Mucosa of stomach (tissue), 1 donor: ENCODE data around the gene RMI2.
"Not testable (repeated sequence)": the region's sequence is repeated elsewhere in the genome, so short reads cannot be mapped to it uniquely, and the experiment has no call there.

Experiments used
- H3K27me3 ChIP-seq: one replicate; pipeline ENCODE4 v1.7.0; 2013; ENCODE audit warnings: mild to moderate bottlenecking, low read length; ENCODE audit not compliant: control insufficient read depth, insufficient read depth
- H3K36me3 ChIP-seq: one replicate; pipeline ENCODE4 v1.7.0; 2013; ENCODE audit warnings: low read length; ENCODE audit not compliant: control insufficient read depth, insufficient read depth
- H3K4me1 ChIP-seq: one replicate; pipeline ENCODE4 v1.7.0; 2013; ENCODE audit warnings: mild to moderate bottlenecking, low read length; ENCODE audit not compliant: control insufficient read depth, insufficient read depth
- H3K4me3 ChIP-seq: one replicate; pipeline ENCODE4 v1.7.0; 2013; ENCODE audit warnings: low read length
- H3K9ac ChIP-seq: one replicate; pipeline ENCODE4 v1.7.0; 2013; ENCODE audit warnings: mild to moderate bottlenecking, low read length, moderate library complexity
- H3K9me3 ChIP-seq: one replicate; pipeline ENCODE4 v1.7.0; 2013; ENCODE audit warnings: mild to moderate bottlenecking, low read length, moderate library complexity; ENCODE audit not compliant: control insufficient read depth
- donor health status: Pancreatic carcinoma.

RMI2 gene

DNA sequence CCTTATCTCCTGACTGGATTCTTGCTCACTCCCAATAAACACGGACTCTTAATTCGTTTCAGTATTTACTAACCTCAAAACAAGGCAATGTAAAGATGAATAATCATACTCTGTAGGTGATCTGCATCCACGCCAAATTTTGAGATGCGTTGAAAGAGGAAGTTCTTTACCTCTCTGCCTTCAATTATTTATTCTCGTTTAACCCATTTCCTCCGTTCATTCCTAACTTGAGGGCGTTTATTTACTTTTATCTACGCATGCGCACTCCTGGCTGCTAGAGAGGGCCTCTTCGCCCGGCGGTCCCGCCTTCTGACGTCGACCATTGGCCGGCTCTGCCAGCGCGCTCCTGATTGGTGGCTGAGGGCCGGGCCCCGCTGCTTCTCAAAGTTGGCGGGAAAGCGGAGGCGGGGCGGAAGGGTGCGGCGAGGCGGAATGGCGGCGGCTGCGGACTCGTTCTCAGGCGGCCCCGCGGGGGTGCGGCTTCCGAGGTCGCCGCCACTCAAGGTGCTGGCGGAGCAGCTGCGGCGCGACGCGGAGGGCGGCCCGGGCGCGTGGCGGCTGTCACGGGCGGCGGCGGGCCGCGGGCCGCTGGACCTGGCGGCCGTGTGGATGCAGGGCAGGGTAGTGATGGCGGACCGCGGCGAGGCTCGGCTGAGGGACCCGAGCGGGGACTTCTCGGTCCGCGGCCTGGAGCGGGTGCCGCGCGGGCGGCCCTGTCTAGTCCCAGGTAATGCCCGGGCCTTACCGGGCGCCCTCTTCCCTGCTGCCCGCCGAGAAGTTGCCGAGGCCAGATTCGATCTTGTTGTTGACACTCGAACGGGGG is at the start of gene RMI2:
RMI2 (plus strand) TSS at position 420 of the 823 bp plus-strand sequence; CDS start at position 433, 13 bp downstream.
- peak within 1 kb of the TSS; percentile 61 for H3K9ac ChIP-seq
- H3K4me1 ChIP-seq = peaks cover 21% of the 10 kb centered on the region
- no peaks in the 10 kb centered on the region for H3K9me3 ChIP-seq
- no peaks in the 10 kb centered on the region for H3K36me3 ChIP-seq
- no peaks in the 10 kb centered on the region for H3K27me3 ChIP-seq
- peak within 1 kb of the TSS; percentile 36 for H3K4me3 ChIP-seq

DNA sequence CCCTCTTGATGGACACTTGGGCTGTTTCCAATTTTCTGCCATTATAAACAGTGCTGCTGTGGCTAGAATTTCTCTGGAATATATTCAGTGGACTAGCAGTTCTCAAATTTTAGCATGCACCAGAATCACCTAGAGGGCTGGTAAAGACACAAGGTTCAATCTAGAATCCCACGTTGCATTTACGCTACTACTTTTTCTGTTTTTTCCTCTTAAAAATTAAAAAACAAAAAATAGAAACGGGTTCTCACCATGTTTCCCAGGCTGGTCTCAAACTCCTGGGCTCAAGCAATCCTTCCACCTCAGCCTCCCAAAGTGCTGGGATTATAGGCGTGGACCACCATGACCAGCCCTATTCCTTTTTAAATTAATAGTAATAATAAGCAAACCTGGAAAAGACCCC is 49.6 kb upstream of the RMI2 start:
- Histone ChIP-seq H3K36me3 (no peaks in the 10 kb centered on the region), H3K9me3 (no peaks in the 10 kb centered on the region), H3K4me1 (peaks cover 13% of the 10 kb centered on the region), H3K9ac (no peak overlapping the region), H3K27me3 (no peaks in the 10 kb centered on the region), H3K4me3 (no peak overlapping the region)

DNA sequence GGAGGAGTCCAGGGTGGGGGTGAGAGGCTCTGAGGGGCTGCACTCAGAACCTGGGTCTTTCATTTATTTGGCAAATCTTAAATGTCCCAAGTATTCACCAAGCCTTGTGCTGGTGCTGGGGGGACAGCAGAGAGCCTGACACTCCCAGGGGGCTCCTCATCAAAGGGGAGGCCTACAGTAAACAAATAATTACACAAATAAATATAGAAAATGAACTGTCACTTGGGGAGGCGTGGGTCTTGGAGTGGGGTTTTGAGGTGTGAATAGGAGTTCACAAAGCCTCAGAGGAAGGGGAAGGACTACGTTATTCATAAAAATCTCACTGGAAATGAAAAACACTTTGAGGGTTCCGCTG is 48.9 kb upstream of the RMI2 start:
- H3K9ac ChIP-seq = no peak overlapping the region
- H3K4me1 ChIP-seq = peaks cover 13% of the 10 kb centered on the region
- H3K36me3 ChIP-seq = no peaks in the 10 kb centered on the region
- H3K4me3 ChIP-seq = no peak overlapping the region
- no peaks in the 10 kb centered on the region for H3K27me3 ChIP-seq
- no peaks in the 10 kb centered on the region for H3K9me3 ChIP-seq

DNA sequence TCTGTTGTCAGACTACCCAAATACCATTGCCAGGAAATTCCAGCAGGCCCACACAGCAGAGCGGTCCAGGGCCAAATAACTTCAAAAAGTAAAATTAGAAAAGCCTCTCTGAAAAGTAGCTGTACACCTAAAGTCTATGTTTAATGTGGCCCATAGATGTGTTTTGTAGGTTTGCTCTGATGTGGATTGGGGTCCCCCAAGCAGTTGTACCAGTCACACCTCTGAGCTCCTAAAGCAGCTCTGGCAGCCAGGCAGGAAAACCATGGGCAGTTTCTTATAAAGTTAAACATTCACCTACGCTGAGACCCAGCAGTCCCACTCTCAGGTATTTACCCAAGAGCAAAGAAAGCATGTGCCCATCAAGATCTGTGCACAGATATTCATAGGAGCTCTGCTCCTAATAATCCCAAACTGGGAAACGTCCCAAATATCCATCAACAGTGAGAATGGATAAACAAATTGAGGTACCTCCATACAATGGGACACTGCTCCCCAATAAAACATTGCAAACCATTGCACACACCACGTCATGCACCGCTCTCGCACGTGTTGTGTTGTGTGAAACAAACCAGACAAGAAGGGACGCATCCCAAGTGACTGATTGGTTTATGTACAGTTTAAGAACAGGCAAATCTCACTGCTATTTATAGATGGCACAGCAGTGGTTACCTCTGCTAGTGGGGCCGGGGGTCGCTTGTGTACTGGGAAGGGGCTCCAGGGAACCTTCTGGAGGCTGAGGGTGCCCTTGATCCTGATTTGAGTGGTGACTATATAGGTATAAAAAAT is 48.4 kb upstream of the RMI2 start:
- Histone ChIP-seq H3K4me1 (peaks cover 13% of the 10 kb centered on the region), H3K4me3 (no peak overlapping the region), H3K9me3 (no peaks in the 10 kb centered on the region), H3K27me3 (no peaks in the 10 kb centered on the region), H3K9ac (no peak overlapping the region), H3K36me3 (no peaks in the 10 kb centered on the region)

DNA sequence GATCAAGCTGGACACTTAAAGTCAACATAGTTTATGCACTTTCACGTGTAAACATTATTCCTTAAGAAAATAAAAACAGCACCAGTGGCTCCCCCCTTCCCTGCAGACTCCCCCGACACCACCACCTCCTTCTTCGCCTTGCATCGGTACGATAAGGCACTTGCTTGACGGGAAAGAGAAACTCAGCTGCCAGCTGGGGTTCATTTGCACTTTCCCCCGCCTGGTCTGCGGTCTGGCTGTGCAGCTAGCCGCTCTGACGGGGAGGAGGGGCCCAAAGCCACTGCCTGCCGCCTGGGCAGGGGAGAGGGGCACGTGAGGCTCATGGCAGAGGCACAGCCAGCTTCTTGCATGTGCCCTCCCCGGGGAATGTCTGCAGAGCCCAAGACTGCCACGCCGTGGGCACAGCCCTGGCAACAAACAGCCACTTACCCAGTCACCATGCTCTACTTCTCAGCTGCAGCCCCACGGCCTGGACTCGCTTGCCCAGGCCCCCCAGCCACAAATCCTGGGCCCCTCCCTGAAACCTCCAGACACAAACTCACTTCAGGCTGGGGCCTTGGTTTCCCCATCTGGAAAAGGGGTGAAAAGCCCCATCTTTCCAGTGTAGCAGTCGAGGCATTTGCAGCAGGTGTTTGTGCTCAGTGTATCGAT is 47.6 kb upstream of the RMI2 start:
- Histone ChIP-seq H3K27me3 (no peaks in the 10 kb centered on the region), H3K9ac (no peak overlapping the region), H3K4me3 (no peak overlapping the region), H3K4me1 (peaks cover 13% of the 10 kb centered on the region), H3K9me3 (no peaks in the 10 kb centered on the region), H3K36me3 (no peaks in the 10 kb centered on the region)

DNA sequence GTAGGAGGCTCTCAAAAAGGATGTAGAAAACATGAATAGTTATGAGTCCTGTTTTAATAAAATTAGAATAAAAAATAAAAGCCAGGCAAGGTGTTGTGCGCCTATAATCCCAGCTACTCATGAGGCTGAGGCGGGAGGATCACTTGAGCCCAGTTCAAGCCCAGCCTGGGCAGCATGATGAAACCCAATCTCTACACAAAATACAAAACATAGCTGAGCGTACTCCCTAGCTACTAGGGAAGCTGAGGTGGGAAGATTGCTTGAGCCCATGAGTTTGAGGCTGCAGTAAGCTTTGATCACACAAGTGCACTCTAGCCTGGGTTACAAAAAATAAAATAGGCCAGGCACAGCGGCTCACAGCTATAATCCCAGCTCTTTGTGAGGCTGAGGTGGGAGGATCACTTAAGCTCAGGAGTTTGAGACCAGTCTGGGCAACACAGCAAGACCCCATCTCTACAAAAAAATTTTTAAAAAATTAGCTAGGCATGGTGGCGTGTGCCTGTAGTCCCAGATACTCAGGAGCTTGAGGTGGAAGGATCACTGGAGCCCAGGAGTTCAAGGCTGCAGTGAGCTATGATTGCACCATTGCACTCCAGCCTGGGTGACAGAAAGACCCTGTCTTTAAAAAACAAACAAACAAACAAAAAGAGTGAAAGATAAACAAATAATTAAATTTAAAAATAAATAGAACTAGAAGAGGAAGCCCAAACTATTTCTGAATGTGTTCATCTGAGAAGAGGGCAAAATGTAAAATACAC is 46.9 kb upstream of the RMI2 start:
- no peaks in the 10 kb centered on the region for H3K36me3 ChIP-seq
- H3K9ac ChIP-seq = no peak overlapping the region
- H3K27me3 ChIP-seq = no peaks in the 10 kb centered on the region

DNA sequence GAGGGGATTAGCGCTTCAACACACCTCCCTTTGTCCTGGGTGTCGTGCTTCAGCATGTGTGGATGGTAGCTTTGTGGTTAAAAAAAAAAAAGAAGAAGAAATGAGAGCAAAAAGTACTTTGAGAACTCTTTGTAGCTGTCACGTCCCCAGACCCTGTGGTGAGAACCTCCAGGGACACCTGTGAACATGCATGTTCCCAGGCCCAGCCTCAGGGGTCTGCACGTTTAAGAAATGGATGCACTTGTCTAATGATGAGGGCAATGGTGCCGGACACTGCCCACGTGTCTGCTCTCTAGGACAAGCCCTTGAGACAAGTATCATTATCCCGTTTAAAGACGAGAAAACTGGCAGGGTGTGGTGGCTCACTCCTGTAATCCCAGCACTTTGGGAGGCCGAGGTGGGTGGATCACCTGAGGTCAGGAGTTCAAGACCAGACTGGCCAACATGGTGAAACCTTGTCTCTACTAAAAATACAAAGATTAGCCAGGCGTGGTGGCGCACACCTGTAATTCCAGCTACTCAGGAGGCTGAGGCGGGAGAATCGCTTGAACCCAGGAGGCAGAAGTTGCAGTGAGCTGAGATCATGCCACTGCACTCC is 46.2 kb upstream of the RMI2 start:
- not testable (repeated sequence) for H3K27me3 ChIP-seq, H3K36me3 ChIP-seq, H3K9me3 ChIP-seq, H3K4me3 ChIP-seq, H3K9ac ChIP-seq
- peaks cover 18% of the 10 kb centered on the region for H3K4me1 ChIP-seq

More for the DNA sequence above, 46.9 kb upstream of the RMI2 start:
- Histone ChIP-seq H3K4me1 (peaks cover 13% of the 10 kb centered on the region), H3K4me3 (no peak overlapping the region), H3K9me3 (no peaks in the 10 kb centered on the region)

DNA sequence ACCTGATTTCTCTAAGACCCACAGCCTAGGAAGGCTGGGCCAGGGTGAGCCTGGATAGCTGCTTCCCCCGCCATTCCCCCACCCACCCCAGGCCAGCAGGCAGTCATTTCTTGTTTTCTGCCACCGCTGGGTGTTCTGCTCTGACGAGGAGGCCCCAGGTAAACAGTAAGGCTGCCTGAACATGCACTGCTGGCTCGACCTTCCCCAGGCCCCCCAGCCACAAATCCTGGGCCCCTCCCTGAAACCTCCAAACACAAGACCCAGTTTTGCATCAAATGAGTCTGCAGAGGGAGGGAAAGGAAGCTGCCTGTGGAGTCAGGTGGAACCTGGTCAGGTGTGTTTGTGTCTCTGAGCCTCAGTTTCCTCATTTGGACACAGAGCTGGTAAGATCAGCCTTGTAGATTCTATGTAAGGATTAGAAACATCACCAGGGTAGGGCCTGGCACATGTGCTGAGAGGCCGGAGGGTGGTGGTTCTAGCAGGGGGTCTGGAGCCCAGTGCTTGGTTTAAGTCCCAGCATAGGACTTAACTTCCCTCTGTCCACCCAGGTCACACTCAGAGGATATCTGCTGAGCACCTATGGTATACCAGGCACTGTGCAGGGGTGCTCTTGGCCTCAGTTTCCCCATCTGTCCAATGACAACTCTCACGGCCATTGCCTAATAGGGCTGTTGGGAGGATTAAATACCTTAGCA is 45.2 kb upstream of the RMI2 start:
- H3K9me3 ChIP-seq = no peaks in the 10 kb centered on the region
- H3K4me3 ChIP-seq = no peak overlapping the region
- no peaks in the 10 kb centered on the region for H3K27me3 ChIP-seq
- H3K36me3 ChIP-seq = no peaks in the 10 kb centered on the region
- peaks cover 18% of the 10 kb centered on the region for H3K4me1 ChIP-seq
- H3K9ac ChIP-seq = no peak overlapping the region

DNA sequence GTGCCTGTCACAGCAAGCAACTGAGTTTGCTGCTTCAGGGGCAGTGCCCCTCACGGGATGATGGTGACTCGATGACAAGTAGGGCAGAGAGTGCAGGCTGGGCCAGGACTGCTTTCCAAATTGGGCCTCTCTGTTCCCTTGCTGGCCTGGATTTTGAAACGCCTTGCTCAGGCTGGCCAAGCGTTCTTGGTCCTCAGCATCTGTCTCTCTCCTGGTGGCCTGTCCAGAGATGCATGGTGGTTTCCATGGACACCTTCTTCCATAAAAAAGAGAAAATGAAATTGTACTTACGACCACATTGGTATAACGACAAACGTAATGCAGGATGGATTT is 44.7 kb upstream of the RMI2 start:
- Histone ChIP-seq H3K36me3 (no peaks in the 10 kb centered on the region), H3K4me1 (peaks cover 18% of the 10 kb centered on the region), H3K4me3 (no peak overlapping the region), H3K27me3 (no peaks in the 10 kb centered on the region), H3K9ac (no peak overlapping the region), H3K9me3 (no peaks in the 10 kb centered on the region)

DNA sequence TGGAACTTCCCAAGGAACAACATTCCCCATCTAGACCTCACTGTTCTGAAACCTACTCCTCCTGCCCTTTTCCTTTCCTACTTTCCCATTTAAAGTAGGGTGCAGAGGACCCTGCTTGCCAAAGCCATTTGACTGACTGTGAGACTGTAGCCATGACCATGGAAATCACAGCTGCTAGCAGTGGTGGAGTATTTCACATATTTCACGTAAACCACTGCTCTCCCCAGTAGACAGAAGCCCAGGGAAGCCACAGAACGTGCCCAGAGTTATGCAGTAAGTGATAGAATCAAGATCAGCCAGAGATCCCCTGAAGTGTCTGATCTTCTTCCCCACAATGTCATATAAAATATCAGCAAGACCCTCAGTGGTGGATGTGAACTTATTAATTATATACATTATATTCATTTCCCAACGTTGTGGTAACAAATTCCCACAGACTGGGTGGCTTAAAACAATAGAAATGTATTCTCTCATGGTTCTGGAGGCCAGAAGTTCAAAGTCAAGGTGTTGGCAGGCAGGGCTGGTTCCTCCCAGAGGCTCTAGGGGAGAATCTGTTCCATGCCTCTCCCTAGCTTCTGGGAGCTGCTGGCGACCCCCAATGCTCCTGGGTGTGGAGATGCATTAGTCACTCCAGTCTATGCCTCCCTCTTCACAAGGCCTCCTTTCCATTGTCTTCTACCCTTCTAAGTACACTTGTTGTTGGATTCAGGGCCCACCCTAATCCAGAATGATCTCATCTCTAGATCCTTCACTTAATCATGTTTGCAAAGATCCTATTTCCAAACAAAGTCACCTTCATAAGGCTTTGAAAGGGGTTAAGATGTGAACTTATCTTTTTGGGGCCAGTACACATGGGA is 43.4 kb upstream of the RMI2 start:
- Histone ChIP-seq H3K4me3 (no peak overlapping the region), H3K4me1 (peaks cover 15% of the 10 kb centered on the region), H3K36me3 (no peaks in the 10 kb centered on the region), H3K27me3 (no peaks in the 10 kb centered on the region), H3K9me3 (no peaks in the 10 kb centered on the region), H3K9ac (no peak overlapping the region)
